NOMO-1 treated with DMSO at 0.1 percent for 48 hours (cell line): Measurements from ENCODE around the gene ATG3.
"Not testable (repeated sequence)": the region's sequence is repeated elsewhere in the genome, so short reads cannot be mapped to it uniquely, and the experiment has no call there.

Experiments
- DNase-seq: peaks from one replicate; lab custom pipeline; 2025; ENCODE audit not compliant: unreplicated experiment; lab: John Stamatoyannopoulos, UW

The ATG3 gene

DNA sequence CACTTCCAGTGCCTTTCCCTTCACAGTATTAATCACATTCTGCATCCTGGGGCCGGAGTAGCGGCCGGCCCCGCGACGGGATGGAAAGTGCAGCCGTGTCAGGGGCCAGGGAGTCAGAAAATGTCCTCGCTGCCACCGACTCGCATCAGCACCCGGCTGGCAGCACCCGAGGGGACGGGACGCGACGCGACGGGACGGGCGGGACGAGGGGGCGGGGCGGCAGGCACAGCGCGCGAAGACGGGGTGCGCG, 353 bp downstream of the ATG3 start:
- DNase-seq, result peak; percentile 68

DNA sequence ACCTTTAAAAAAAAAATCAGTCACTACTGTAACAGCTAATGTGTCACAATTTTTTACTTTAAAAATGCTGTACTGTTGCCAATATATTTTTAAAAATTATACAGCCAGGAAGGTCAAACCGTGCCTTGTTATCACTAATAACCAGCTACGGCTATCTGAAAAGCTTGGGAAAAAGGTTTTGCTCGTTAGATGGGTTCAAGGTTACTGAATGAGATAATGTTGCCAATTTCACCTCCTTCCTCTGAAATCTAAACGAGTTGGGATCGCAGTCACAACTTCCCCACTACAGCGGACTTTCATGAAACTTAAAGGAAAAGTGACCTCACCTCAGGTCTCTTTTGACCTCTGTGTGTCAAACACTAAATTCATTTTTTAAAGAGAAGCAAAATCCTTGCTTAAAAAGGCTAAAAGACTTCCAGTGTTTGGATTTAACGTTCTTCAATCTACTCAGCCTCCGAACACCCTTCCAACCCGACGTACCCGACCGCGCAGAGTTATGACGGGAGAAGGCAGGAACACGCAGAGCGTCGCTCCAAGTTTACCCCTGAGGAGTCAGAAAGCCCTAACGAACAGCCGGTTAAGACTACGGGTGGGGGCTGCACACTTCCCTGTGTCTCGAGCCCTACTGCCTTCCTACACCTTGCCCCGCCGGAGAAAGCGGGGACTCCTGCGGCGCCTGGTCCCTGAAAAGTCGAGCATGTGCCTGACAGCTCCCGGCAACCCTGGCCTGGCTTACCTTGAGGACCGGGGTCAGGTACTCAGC, 860 bp downstream of the ATG3 start:
- peak; percentile 75 for DNase-seq

DNA sequence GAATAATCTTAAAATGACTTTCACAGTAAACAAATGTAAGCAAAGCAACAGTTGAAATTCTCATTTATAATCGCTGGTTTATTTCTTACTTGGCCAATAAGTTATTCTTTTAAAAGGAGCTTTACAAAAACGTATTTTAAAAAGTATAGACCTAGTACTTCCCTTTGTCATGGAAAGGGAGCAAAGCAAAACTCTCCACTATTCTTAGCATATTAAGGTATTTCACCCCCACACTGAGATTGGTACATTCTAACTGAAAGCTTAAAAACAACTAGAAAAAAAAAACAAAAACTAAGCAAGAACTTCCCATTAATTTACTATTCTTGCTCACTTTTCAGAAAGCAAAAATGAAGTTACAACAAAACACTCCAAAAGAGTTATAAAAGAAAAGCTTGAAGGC, 1.5 kb downstream of the ATG3 start:
- no peak for DNase-seq

DNA sequence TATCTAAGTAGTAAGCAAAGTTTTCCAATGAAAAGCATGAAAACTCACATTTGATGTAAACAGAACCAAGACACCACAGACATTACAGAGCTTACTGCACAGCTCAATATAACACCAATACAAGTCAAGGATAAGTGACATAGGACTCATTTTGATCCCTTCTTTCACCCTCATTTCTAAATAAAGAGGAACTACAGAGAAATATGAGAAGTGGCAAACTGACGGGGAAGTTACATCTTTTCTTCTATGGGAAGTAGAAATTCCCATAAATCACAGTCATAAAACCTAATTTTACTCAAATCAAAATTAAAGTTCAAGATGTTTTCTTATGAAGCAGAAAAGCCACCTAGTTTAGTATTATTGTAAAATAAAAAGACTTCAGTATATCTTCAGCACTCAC, 3.8 kb downstream of the ATG3 start:
- peak; percentile 78 for DNase-seq

DNA sequence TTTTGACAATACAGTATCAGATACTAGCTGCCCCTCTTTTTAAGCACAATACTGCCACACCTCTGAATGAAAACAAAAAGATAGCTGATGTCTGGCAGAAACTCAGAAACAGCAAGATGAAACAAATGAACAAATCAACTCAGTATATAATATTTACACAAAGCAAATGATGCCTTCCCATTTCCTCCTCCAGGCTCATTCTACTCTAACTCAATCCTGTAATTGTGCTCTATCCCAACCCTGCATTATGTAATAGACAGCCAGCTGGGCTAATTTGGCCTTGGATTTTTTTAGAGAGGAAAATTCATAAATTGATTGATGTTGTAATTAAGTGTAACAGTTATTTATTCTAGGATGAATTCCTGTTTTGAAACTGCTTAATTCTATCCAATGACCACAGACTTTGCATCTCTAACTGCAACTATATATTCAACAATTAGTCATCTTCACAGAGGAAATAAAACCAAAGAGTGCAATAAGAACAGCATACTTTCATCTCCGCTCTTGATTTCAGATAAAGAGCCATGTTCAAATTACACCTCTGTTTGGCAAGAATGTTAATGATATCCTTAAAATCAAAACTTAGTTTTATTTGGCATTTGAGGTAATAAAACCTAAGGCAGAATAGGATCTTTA, 6.1 kb downstream of the ATG3 start:
- peak; percentile 59 for DNase-seq

DNA sequence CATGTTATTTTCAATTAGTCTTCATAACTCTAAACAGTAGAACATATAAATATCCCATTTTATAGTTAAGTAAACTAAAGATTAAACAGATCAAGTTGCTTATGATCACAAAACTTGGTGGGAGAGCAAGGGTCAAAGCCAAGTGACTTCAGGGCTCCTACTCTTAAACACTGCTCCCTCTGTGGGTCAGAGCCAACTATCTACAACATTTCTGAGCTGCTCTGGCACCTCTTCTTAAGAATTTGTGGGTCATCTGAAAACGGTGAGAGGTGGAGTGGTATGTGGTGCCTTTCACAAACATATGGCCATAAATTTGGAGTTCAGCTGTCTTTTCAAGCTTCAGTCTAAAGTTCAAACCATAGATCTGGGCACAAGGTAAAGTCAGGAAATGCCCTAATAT, 10.9 kb downstream of the ATG3 start:
- DNase-seq, result no peak

DNA sequence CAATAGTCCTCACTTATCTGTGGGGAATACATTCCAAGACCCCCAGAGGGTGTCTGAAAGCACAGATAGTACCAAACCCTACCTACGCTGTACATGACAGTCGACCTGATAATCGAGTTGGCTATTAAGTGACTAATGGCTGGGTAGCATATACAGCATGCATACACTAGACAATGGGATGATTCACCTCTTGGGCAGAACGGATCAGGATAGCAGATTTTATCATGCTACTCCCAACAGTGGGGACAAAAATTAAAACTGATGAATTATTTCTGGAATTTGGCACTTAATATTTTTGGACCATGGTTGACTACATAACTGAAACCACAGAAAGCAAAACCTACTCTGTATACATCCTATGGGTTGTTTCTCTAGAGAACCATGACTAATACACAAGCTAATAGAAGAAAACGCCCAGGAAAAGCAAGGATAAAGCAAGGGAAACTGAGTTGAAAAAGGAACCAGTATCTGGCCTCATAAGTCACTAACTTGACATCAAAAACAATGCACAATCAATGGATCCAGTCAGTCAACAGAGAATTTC, 15.5 kb downstream of the ATG3 start:
- no peak for DNase-seq

DNA sequence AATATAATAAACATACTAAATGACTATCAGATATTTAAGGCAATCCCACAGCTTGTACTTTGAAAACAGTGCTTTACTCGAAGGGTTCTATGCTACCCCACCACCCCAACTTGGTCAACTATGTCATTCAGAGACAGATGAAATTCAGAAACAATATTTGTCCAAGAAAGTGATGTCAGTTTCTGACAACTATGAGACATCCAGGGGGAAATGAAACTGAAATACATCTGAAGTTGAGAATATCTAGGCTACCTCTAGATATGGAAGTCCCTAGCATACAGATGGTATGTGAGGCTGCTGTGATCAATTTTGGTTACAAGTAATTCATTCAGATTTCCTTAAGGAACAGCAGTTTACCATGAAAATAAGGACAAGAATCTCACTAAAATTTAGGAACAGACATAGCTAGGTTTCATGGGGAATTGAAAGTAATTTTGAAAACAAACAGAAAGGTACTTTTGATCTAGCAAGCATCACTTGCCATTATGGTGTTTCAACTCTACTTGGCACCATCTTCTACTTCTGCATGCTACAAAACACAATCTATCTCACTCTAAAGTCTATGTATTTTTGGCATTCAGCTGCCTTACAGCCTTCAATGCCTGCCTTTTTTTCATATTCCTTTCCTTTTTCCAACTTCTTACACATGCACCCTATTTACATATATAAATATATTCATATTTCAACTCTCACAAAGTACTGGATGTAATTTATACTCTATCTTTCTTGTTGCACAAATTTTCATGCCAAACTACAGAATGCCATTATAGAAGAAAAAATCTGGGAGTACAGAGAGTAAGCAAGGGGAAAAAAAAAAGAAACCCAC, 21.7 kb downstream of the ATG3 start:
- peak; percentile 18 for DNase-seq

DNA sequence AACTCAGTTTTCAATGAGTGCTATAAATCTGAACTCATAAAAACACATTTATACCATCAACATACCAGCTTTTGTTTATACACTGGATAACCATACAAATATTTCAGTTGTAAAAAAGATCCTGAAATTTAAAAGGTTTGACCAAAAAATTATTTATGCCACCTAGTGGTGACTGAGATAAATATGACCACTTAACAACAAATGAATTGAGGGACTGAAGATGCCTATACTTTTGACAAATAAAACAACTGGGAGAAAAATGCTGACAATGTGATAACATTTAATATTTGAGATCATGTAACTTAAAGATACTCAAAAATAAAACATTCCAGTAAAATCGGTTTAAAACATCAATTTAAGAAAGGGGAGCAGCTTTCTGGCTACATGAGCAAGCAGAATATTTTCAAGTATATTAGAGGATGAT, 30.4 kb downstream of the ATG3 start:
- peak; percentile 29 for DNase-seq

DNA sequence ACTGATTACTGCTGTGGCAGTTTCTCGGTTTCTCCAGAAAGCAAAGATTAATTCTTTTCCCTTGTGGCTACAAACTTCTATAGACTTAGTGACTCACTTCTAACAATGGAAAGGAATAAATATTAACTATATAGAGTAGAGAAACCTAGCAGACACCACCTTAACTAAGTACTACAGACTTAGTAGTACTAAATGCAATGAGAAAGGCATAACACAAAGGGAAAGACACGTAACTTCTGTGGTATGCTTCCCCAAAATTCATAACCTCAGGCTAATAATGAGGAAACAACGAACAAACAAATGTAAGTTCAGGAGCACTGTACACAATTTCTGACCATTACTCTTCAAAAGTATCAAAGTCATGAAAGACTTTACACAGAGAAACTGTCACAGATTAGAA, 31.2 kb downstream of the ATG3 start:
- DNase-seq, result no peak

DNA sequence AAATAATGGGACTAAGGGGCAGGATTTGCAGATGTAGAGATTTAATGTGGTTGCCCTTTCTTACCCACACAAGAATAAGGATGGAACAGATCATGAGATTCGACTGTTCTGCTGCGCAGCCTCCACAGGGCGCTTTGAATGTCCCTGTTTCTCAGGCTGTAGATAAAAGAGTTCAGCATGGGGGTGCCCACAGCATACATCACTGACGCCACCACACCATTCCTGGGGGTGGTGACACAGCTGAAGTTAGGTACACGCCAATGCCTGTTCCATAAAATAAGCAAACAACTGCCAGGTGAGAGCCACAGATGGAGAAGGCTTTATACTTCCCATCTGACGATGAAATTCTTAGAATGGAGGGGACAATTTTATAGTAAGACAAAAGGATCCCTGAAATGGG, 37.6 kb downstream of the ATG3 start:
- DNase-seq, result not testable (repeated sequence)

DNA sequence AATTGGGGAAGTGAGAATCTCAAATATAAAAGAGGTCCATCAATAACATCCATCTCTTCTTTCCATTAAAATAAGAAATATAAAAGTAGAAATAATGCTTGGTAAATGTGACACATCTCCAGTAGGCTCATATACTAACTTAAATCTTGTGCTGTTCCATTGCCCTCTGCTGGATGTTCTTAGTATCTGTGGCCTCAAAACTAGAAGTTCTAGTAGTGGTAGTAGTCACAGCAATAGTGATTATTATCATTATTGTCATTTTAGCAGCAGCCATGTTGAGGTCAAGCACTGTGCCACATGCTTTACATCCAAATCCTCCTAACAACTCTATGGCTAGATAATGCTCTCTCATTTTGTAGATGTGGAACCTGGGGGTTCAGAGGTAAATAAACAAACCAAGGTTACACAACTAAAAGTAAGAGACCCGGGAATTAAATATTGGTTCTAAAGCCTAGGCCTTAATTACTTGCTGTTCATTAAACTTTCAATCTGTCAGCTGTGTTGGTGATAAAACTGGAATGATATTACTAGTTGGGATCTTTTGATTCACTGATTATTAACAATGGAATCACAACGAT, 42.2 kb downstream of the ATG3 start:
- DNase-seq, result peak; percentile 87

DNA sequence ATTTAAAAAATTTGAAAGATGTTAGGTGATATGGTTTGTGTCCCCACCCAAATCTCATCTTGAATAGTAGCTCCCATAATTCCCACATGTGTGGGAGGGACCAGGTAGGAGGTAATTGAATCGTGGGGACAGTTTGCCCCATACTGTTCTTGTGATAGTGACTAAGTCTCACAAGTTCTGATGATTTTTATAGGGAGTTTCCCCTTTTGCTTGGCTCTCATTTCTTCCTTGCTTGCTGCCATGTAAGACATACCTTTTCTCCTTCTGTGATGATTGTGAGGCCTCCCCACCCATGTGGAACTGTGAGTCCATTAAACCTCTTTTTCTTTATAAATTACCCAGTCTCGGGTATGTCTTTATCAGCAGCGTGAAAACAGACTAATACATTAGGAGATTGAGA, 42.8 kb downstream of the ATG3 start:
- peak; percentile 5 for DNase-seq

DNA sequence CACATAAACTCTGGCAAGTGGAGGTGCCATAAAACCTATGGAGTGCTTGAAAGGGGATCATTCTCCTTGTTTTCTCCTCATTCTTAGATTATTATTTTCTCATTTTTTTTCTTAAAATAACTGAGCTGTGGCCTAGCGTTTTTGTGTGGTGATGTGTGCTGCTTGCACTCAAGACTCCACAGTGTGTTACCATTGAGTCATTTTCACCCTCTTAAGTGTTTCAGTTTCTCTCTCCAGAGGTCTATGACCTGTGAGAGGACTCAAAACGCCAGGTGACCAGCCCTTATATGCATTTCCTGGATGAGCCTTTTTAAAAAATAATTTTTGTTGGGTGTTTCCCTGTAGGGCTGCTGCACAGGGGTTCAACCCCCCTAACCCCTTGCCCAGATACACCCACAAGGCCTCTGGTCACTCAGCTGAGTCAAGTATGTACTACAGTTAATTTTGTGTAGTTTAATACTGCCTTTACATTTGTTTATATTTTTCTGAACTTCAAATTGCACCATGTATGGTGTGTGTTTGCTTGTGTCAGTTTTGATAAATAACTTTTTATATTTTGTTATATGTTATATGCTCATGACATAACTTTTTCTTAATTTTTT, 47.1 kb downstream of the ATG3 start:
- DNase-seq, result no peak

DNA sequence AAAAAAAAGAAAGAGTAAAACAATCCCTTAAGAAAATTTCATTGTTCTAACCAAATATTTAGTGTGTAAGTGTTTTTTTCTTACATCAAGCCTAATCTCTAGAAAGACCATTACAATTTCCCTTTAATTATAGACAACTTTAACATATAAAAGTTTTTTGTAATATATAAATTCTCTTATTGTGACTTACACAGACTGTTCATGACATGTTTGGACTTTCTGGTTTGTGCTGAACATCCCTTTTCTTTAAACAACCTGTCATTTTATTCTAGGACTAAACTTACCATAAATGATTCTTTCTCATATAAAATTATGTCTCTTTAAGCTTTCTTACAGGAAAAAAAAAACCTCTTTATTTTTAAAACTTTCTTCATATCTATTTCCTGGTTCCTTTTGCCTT, 49.4 kb downstream of the ATG3 start:
- no peak for DNase-seq

DNA sequence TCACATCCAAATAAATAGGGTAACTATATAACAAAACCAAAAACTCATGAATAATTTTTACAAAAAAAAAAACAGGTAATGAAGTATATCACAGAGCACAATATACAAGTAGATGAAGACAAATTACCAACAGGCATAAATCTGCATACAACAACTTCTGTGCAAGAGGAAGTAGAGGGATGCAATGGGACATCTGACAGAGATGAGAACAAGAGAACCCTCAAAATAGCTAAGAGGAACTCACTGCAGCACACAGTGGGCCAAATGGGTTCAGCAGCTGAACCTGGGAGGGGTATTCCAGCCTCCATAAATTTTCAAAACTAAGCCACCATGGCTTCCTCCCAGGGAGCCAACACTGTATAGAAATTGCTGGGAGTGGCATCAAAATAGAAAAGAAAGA, 52.9 kb downstream of the ATG3 start:
- peak; percentile 30 for DNase-seq

DNA sequence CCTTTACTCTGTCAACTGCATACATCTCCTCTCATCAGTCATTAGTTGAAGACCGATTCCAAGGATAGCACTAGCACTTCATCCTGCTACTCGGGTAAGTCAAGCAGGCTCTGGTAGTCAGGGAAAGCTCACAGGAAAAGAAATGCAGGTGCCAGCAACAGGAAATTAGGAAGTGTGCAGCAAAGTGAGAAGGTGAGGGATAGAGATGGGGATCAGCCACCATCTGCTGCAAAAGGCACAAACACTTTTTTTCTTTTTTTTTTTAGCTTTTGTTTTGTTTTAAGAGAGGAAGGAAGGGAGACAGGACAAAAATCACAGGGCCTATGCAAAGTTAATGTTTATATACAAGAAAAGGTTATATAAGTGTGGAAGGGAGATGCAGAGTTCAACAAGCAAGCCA, 53.5 kb downstream of the ATG3 start:
- no peak for DNase-seq

DNA sequence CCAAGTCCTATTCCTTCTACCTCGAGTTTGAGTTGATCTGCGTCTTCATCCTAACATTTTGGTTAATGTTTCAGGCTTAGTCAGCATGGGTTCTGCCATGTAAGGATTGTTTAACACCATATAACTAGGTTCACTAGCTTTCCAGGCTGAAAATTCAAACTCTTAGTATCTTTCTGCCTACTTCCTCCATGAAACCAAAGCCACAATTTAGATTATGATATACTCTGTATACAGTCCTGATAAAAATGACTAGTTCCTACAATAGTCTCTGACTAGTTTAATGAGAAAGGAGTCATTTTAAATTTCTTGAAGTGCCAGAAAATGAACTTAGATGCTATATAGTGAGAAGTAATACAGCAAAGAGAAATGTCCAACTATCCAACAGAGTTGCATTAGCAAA, 55.9 kb downstream of the ATG3 start:
- DNase-seq, result peak; percentile 29

DNA sequence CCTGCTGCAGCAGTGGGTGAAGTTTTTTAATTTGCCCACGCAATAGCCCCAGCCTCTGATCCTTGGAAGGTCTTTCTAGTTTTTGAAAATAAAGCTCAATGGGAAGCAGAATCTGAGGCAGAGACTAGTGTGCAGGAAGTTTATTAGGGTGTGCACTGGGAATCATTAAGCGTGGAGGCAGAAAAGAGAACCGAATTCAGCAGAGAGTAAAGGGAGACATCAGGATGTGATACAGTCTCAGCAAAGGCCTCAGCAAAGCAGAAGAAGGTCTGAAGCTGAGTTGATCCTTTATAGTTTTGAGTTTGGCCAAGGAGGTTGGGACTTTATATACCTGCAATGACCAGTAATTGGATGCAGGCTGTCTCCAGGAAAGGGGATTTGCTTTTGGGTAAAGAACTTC, 57.6 kb downstream of the ATG3 start:
- no peak for DNase-seq

DNA sequence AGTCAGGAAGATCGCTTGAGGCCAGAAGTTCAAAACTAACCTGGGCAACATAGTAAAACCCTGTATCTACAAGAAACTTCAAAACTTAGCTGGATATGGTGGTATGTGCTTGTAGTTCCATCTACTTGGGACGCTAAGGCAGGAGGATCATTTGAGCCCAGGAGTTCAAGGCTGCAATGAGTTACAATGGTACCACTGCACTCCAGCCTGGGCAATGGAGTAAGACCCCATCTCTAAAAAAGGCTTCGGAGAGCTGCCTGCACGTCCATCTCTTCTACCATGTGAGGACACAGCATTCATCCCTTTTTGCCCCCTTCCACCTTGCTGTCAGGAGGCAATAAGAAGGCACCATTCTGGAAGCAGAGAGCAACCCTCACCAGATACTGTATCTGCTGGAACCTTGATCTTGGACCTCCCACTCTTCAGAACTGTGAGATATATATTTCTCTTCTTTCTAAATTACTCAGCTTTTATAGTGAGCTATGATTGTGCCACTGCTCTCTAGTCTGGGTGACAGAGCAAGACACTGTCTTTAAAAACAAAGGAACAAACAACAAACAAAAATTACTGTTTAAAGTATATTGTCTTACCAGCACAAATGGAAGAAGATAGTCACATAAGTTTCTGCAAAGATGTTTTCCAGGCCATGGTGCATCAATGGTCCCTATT, 58.3 kb downstream of the ATG3 start:
- DNase-seq, result no peak

DNA sequence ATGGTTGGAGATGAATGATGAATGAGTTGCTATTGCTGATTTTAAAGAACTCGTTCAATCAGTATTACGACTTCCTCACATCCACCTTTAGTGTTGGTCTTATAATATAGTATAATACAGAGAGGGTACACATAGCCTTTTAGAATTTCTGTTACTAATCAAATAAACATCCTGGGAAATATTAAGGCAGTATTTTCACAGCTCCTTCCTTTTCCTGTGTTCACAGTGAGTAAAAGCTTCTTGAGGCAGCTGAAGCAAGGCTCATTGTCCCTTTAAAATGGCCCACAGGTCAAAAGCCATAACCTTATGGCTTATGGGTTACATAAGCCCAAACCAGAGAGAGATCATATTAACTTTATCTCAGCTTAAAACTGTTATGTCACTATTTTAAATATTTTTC, 61.1 kb downstream of the ATG3 start:
- no peak for DNase-seq
